NCI-H446 treated with DMSO at 0.1 percent for 48 hours (cell line): ENCODE measurements around the gene MTHFR.

Source experiments
- DNase-seq: peaks from one replicate; lab custom pipeline; 2025; lab: John Stamatoyannopoulos, UW

MTHFR gene

GRCh38 chr1:11759791-11760190 is 46.0 kb downstream of the MTHFR start:
- no peak for DNase-seq

GRCh38 chr1:11757047-11757446 is 48.7 kb downstream of the MTHFR start:
- DNase-seq = no peak

GRCh38 chr1:11753555-11754208 is 52.1 kb downstream of the MTHFR start:
- no peak for DNase-seq

- no peak for DNase-seq
Observed at GRCh38 chr1:11752359-11753088, 53.2 kb downstream of the MTHFR start.

GRCh38 chr1:11751087-11751486 is 54.7 kb downstream of the MTHFR start:
- no peak for DNase-seq

- no peak for DNase-seq
Observed at GRCh38 chr1:11749996-11750395, 55.8 kb downstream of the MTHFR start.

GRCh38 chr1:11749203-11749689 is 56.5 kb downstream of the MTHFR start:
- DNase-seq = no peak

GRCh38 chr1:11748294-11749202 is 57.2 kb downstream of the MTHFR start:
- DNase-seq = no peak

GRCh38 chr1:11746795-11747487 is 58.8 kb downstream of the MTHFR start:
- DNase-seq = no peak

- DNase-seq = no peak
Observed at GRCh38 chr1:11746092-11746491, 59.7 kb downstream of the MTHFR start.

- no peak for DNase-seq
Observed at GRCh38 chr1:11744287-11744686, 61.5 kb downstream of the MTHFR start.

GRCh38 chr1:11741919-11742558 is 63.7 kb downstream of the MTHFR start:
- DNase-seq = no peak

- no peak for DNase-seq
Observed at GRCh38 chr1:11741482-11741881, 64.3 kb downstream of the MTHFR start.

GRCh38 chr1:11740258-11741192 is 65.2 kb downstream of the MTHFR start:
- no peak for DNase-seq

- no peak for DNase-seq
Observed at GRCh38 chr1:11738783-11739182, 67.0 kb downstream of the MTHFR start.

- no peak for DNase-seq
Observed at GRCh38 chr1:11738096-11738495, 67.7 kb downstream of the MTHFR start.

GRCh38 chr1:11736746-11737639 is 68.8 kb downstream of the MTHFR start:
- no peak for DNase-seq

GRCh38 chr1:11735854-11736745 is 69.7 kb downstream of the MTHFR start, which contains the start of gene AGTRAP:
TSS of gene AGTRAP (plus strand) at chr1:11736136. CDS start at chr1:11736209, 73 bp downstream.
- DNase-seq = peak; percentile 71
